Measurements from ENCODE around the gene CNOT6L. TPM values are rescaled to one million over a fixed set of nuclear protein-coding genes. Genes with fewer than 3 reads are reported as not detected.

Gene CNOT6L
- polyA plus RNA-seq, 3 donors = 4.2 to 6.6 (median 5.5) TPM

- 80 to 82% (median 81%) methylated on average over 6 of the region's 6 CpGs for WGBS, 3 donors
- H3K27ac ChIP-seq (ENCODE audit: low read depth, low read length) = no peak overlapping the region
Observed at GRCh38 chr4:77826275-77826674, 7.1 kb upstream of the CNOT6L start.

GRCh38 chr4:77821775-77822174 lies 2.6 kb upstream of the CNOT6L start:
- H3K27ac ChIP-seq (ENCODE audit: low read depth, low read length) = no peak overlapping the region
- 39 to 50% (median 42%) methylated on average over 1 of the region's 1 CpG for WGBS, 3 donors

GRCh38 chr4:77820649-77821561 lies 1.7 kb upstream of the CNOT6L start:
- 4 to 7% (median 5%) methylated on average over 14 of the region's 14 CpGs for WGBS, 3 donors
- no peak overlapping the region for H3K27ac ChIP-seq (ENCODE audit: low read depth, low read length)

- 0 to 1% (median 0%) methylated on average over 76 to 81 of the region's 81 CpGs for WGBS, 3 donors
- peak overlapping the region; percentile 75 for H3K27ac ChIP-seq (ENCODE audit: low read depth, low read length)
Observed at GRCh38 chr4:77819843-77820648, 878 bp upstream of the CNOT6L start.

GRCh38 chr4:77819404-77819842 lies 255 bp upstream of the CNOT6L start:
- peak overlapping the region; percentile 75 for H3K27ac ChIP-seq (ENCODE audit: low read depth, low read length)
- 0 to 1% (median 1%) methylated on average over 12 to 66 of the region's 66 CpGs for WGBS, 3 donors

- 0% methylated on average over 13 of the region's 13 CpGs for WGBS, 3 donors
- peak overlapping the region; percentile 42 for H3K27ac ChIP-seq (ENCODE audit: low read depth, low read length)
Observed at GRCh38 chr4:77818073-77818601, 1.0 kb downstream of the CNOT6L start.

GRCh38 chr4:77817304-77818072 lies 1.7 kb downstream of the CNOT6L start:
- 16 to 39% (median 37%) methylated on average over 8 of the region's 8 CpGs for WGBS, 3 donors
- H3K27ac ChIP-seq (ENCODE audit: low read depth, low read length) = no peak overlapping the region

GRCh38 chr4:77816546-77816945 lies 2.6 kb downstream of the CNOT6L start:
- no peak overlapping the region for H3K27ac ChIP-seq (ENCODE audit: low read depth, low read length)
- WGBS, 3 donors = 45 to 87% (median 87%) methylated on average over 2 of the region's 2 CpGs

GRCh38 chr4:77815636-77816035 lies 3.5 kb downstream of the CNOT6L start:
- no peak overlapping the region for H3K27ac ChIP-seq (ENCODE audit: low read depth, low read length)

- 66 to 76% (median 72%) methylated on average over 7 to 8 of the region's 8 CpGs for WGBS, 3 donors
Observed at GRCh38 chr4:77805840-77806239, 13.3 kb downstream of the CNOT6L start.

GRCh38 chr4:77804471-77804870 lies 14.7 kb downstream of the CNOT6L start:
- no peak overlapping the region for H3K27ac ChIP-seq (ENCODE audit: low read depth, low read length)

More at GRCh38 chr4:77805840-77806239, 13.3 kb downstream of the CNOT6L start:
- no peak overlapping the region for H3K27ac ChIP-seq (ENCODE audit: low read depth, low read length)

GRCh38 chr4:77802402-77802801 lies 16.8 kb downstream of the CNOT6L start:
- H3K27ac ChIP-seq (ENCODE audit: low read depth, low read length) = no peak overlapping the region

- 29 to 55% (median 32%) methylated on average over 1 of the region's 1 CpG for whole genome bisulfite sequencing, 3 donors
- no peak overlapping the region for H3K27ac ChIP-seq (ENCODE audit: low read depth, low read length)
Observed at GRCh38 chr4:77801260-77801608, 17.9 kb downstream of the CNOT6L start.

- WGBS, 3 donors = 54 to 59% (median 54%) methylated on average over 2 of the region's 2 CpGs
- no peak overlapping the region for H3K27ac ChIP-seq (ENCODE audit: low read depth, low read length)
Observed at GRCh38 chr4:77800483-77801259, 18.5 kb downstream of the CNOT6L start.

GRCh38 chr4:77800077-77800476 lies 19.1 kb downstream of the CNOT6L start:
- no peak overlapping the region for H3K27ac ChIP-seq (ENCODE audit: low read depth, low read length)
- 97 to 100% (median 98%) methylated on average over 2 of the region's 2 CpGs for WGBS, 3 donors

- H3K27ac ChIP-seq (ENCODE audit: low read depth, low read length) = no peak overlapping the region
- WGBS, 3 donors = 84 to 89% (median 85%) methylated on average over 5 of the region's 5 CpGs
Observed at GRCh38 chr4:77798385-77798784, 20.8 kb downstream of the CNOT6L start.

GRCh38 chr4:77797239-77797638 lies 21.9 kb downstream of the CNOT6L start:
- no peak overlapping the region for H3K27ac ChIP-seq (ENCODE audit: low read depth, low read length)

- whole genome bisulfite sequencing, 3 donors = 80 to 100% (median 88%) methylated on average over 1 of the region's 1 CpG
- no peak overlapping the region for H3K27ac ChIP-seq (ENCODE audit: low read depth, low read length)
Observed at GRCh38 chr4:77795326-77795725, 23.8 kb downstream of the CNOT6L start.
